ENCODE data around the gene C9orf43. TPM values are rescaled to one million over a fixed set of nuclear protein-coding genes. Genes with fewer than 3 reads are reported as not detected.

C9orf43 gene
- total and polyA plus RNA-seq, 9 of the 15 experiments (the other 6 are each of a cell fraction or from before 2014, with no cell fraction given) = 0.21 to 0.58 (median 0.33) TPM

DNA sequence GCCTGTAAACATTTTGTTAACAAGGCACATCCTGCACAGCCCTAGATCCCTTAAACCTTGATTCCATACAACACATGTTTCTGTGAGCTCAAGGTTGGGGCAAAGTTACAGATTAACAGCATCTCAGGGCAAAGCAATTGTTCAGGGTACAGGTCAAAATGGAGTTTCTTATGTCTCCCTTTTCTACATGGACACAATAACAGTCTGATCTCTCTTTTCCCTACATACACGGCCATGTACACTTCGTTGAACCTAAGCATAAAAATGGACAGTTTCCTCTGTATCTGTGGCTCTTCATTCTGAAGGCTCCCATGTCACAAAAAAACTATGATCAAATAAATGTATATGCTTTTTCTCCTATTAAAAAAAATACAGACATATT, 30.7 kb upstream of the C9orf43 start (continued):
- TF ChIP-seq, protein P1, sequence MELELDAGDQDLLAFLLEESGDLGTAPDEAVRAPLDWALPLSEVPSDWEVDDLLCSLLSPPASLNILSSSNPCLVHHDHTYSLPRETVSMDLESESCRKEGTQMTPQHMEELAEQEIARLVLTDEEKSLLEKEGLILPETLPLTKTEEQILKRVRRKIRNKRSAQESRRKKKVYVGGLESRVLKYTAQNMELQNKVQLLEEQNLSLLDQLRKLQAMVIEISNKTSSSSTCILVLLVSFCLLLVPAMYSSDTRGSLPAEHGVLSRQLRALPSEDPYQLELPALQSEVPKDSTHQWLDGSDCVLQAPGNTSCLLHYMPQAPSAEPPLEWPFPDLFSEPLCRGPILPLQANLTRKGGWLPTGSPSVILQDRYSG (tag; conservative IDR thresholded peaks at IDR 0.05; ENCODE audit: low read depth) = peak; percentile 88
- peak; percentile 48; the same call in 1 of the 2 replicates for TF ChIP-seq ZNF239 (CRISPR knock-in tag; IDR thresholded peaks at IDR 0.05)
- 0 out of 2 replicates have a peak, but pooled peaks have one; percentile 45 for TF ChIP-seq ZNF197 (CRISPR knock-in tag; IDR thresholded peaks at IDR 0.05; ENCODE audit: low read depth)
- TF ChIP-seq PTRF (tag; IDR thresholded peaks at IDR 0.05) = peak; percentile 83
- TF ChIP-seq, protein P2, sequence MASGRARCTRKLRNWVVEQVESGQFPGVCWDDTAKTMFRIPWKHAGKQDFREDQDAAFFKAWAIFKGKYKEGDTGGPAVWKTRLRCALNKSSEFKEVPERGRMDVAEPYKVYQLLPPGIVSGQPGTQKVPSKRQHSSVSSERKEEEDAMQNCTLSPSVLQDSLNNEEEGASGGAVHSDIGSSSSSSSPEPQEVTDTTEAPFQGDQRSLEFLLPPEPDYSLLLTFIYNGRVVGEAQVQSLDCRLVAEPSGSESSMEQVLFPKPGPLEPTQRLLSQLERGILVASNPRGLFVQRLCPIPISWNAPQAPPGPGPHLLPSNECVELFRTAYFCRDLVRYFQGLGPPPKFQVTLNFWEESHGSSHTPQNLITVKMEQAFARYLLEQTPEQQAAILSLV (tag; IDR thresholded peaks at IDR 0.05) = 0 out of 2 replicates have a peak, but pooled peaks have one; percentile 57
- peak; percentile 56; the same call in 1 of the 2 replicates for TF ChIP-seq ZNF79 (CRISPR knock-in tag; IDR thresholded peaks at IDR 0.05; ENCODE audit: low read depth)

DNA sequence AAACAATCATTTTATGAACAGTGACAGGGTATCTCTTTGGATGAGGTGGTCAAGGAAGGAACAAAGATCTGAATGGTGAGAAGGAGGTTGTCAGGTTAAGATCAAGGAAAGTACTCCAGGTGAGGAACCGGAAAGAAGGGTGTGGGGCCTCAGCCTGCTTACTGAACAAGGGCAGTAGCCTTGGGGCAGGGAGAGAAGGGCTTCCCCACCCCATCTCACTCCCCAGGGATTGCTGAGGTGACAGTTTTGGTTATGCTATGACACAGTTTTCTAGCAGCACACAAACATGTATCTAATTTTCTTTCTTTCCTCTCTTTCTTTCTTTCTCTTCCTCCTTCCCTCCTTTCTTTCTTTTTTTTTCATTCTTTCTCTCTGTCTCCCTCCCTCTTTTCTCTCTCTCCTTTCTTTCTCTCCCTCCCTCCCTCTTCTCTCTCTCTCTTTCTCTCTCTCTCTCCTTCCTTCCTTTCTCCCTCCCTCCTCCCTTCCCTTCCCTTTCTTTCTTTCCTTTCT, 29.6 kb upstream of the C9orf43 start:
- Histone ChIP-seq H3K27ac (ENCODE audit: extremely low read depth, low read depth, low read length) (no peak overlapping the region), H4K20me1 (replicated peaks; ENCODE audit: control insufficient read depth, insufficient read depth, low read length) (no peaks in the 10 kb centered on the region), H3K9ac (ENCODE audit: insufficient read depth in 1 of 2, low read depth in 2 of 2, low read length in 2 of 2) (no peak overlapping the region), H3K4me2 (ENCODE audit: insufficient read depth, low read length) (no peak overlapping the region), H3K9me3 (replicated peaks; ENCODE audit: control insufficient read depth, insufficient read depth, low read depth, low read length) (no peaks in the 10 kb centered on the region), H3K27me3 (ENCODE audit: control insufficient read depth in 2 of 2, insufficient read depth in 2 of 2, low read length in 2 of 2) (no peaks in the 10 kb centered on the region), H3K79me2 (ENCODE audit: control insufficient read depth, insufficient read depth, low read length) (peaks cover 2% of the 10 kb centered on the region; the same call in 2 of the 3 replicates), H2AFZ (ENCODE audit: low read depth, low read length) (peak overlapping the region; percentile 74), H3K4me1 (replicated peaks in 1 of 2; ENCODE audit: control insufficient read depth in 2 of 2, insufficient read depth in 2 of 2, low read length in 2 of 2) (peaks cover 19% of the 10 kb centered on the region in 2 experiments; a peak in 4 of 5 replicates), H3K9me1 (ENCODE audit: control insufficient read depth, insufficient read depth, low read length) (peaks cover 3% of the 10 kb centered on the region), H3K4me3 (no peak overlapping the region), H3K36me3 (ENCODE audit: control insufficient read depth, insufficient read depth, low read length) (no peaks in the 10 kb centered on the region)
- no peak for ATAC-seq
- no peak for FAIRE-seq
- ChIA-PET POLR2A (no interaction called here), CTCF (ENCODE audit: low intra/inter-chr PET ratio) (no interaction called here)
- intact Hi-C loops (cut with micrococcal nuclease) (no loop called here), in situ Hi-C loops (cut with MboI) (no loop called here)
- no TSS peak for BruUV-seq (replicated peaks)
- 60% methylated on average over 1 of the region's 1 CpG for WGBS (ENCODE audit: insufficient coverage, low coverage, missing lambda C conversion rate)
- no peak for DNase-seq (ENCODE audit: extremely low read depth in 1 of 4, low spot score in 3 of 4)
- TF ChIP-seq MLLT1 (IDR thresholded peaks at IDR 0.05) (peak in 1 of 2 experiments; percentile 71; a peak in 1 of 4 replicates), KDM4B (IDR thresholded peaks at IDR 0.05; ENCODE audit: borderline replicate concordance in 2 of 2, low read depth in 1 of 2) (no peak), CGGBP1 (CRISPR knock-in tag; IDR thresholded peaks at IDR 0.05) (no peak), SMC3 (conservative IDR thresholded peaks at IDR 0.05; ENCODE audit: insufficient read depth, low read depth, low read length) (no peak), CHD2 (IDR thresholded peaks at IDR 0.05; ENCODE audit: low read depth, low read length) (no peak), ZNF436 (CRISPR knock-in tag; IDR thresholded peaks at IDR 0.05) (no peak), TEAD1 (CRISPR knock-in tag; IDR thresholded peaks at IDR 0.05) (no peak), ATF1 (CRISPR knock-in tag; IDR thresholded peaks at IDR 0.05) (no peak), ATF1 (tag; IDR thresholded peaks at IDR 0.05) (no peak)
- TF ChIP-seq, protein P3, sequence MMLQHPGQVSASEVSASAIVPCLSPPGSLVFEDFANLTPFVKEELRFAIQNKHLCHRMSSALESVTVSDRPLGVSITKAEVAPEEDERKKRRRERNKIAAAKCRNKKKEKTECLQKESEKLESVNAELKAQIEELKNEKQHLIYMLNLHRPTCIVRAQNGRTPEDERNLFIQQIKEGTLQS (IDR thresholded peaks at IDR 0.05) = no peak
- TF ChIP-seq, protein P3 (CRISPR knock-in tag; conservative IDR thresholded peaks at IDR 0.05) = no peak
